Measurements from ENCODE around the gene TAB2. TPM values are rescaled to one million over a fixed set of nuclear protein-coding genes. Genes with fewer than 3 reads are reported as not detected.

Gene TAB2
- total and polyA plus RNA-seq, 2 donors (not counting 1 experiment from before 2014, with no cell fraction given) = 31.6 to 88.5 TPM

GRCh38 chr6:149277621-149278020 lies 39.9 kb upstream of the TAB2 start:
- Histone ChIP-seq H3K9me3 (ENCODE audit: control extremely low read depth in 1 of 3, control insufficient read depth in 2 of 3, insufficient read depth in 1 of 3, low read length in 2 of 3) (no peaks in the 10 kb centered on the region), H2AFZ (ENCODE audit: insufficient read depth, low read depth, low read length, poor library complexity, severe bottlenecking) (no peak overlapping the region), H4K20me1 (ENCODE audit: control insufficient read depth, insufficient read depth, low read length, poor library complexity, severe bottlenecking) (no peaks in the 10 kb centered on the region), H3K4me1 (ENCODE audit: control insufficient read depth in 2 of 2, insufficient read depth in 2 of 2, low read length in 2 of 2) (peaks cover 24 to 27% of the 10 kb centered on the region in 2 donors), H3K36me3 (replicated peaks in 1 of 2; ENCODE audit: control extremely low read depth in 1 of 2, control insufficient read depth in 1 of 2, extremely low read depth in 1 of 2, insufficient read depth in 2 of 2, low read length in 1 of 2) (no peaks in the 10 kb centered on the region), H3K4me3 (ENCODE audit: control extremely low read depth in 1 of 5, extremely low read depth in 1 of 5, insufficient read depth in 1 of 5, low read depth in 2 of 5, low read length in 4 of 5) (no peak overlapping the region), H3K4me2 (replicated peaks; ENCODE audit: low read depth, low read length, poor library complexity, severe bottlenecking) (no peak overlapping the region), H3K27me3 (replicated peaks in 1 of 4; ENCODE audit: control extremely low read depth in 1 of 4, control insufficient read depth in 3 of 4, insufficient read depth in 4 of 4, low read length in 3 of 4) (no peaks in the 10 kb centered on the region), H3K27ac (ENCODE audit: low read length in 2 of 2) (no peak overlapping the region), H3K9ac (ENCODE audit: low read length) (no peak overlapping the region), H3K79me2 (ENCODE audit: control insufficient read depth, insufficient read depth, low read length) (no peaks in the 10 kb centered on the region)
- Mint-ChIP-seq H3K9me3 (ENCODE audit: insufficient read depth) (no peaks in the 10 kb centered on the region), H3K4me1 (peaks cover 28% of the 10 kb centered on the region), H3K27me3 (no peaks in the 10 kb centered on the region), H3K4me3 (no peak overlapping the region), H3K27ac (no peak overlapping the region)
- TF ChIP-seq EZH2 (IDR thresholded peaks at IDR 0.05; ENCODE audit: borderline replicate concordance, insufficient read depth, low read depth, low read length, poor library complexity, severe bottlenecking) (no peak), CTCF (IDR thresholded peaks at IDR 0.05) (no peak)
- intact Hi-C loops (cut with micrococcal nuclease) = no loop called here
- ATAC-seq (ENCODE audit: low read depth) (no peak), DNase-seq (no peak)
- POLR2A ChIA-PET = interaction anchor here (1.0 kb wide), 1 partner anchor 19 kb away, joined by 3 read pairs; no protein-coding TSS in a partner anchor
- CTCF ChIA-PET = interaction anchor here (0.6 to 1.9 kb wide), 3 partner anchors 68 to 154 kb away, joined by 3 to 6 read pairs (median 4); no protein-coding TSS in a partner anchor

GRCh38 chr6:149278997-149279396 lies 38.5 kb upstream of the TAB2 start:
- ChIA-PET POLR2A (no interaction called here), CTCF (interaction anchor here (1.4 to 1.9 kb wide), 2 partner anchors 89 to 153 kb away, joined by 3 to 6 read pairs; no protein-coding TSS in a partner anchor)
- H3K27ac Mint-ChIP-seq = no peak overlapping the region

More at GRCh38 chr6:149278997-149279396, 38.5 kb upstream of the TAB2 start:
- no peaks in the 10 kb centered on the region for H3K27me3 ChIP-seq (replicated peaks in 1 of 4; ENCODE audit: control extremely low read depth in 1 of 4, control insufficient read depth in 3 of 4, insufficient read depth in 4 of 4, low read length in 3 of 4)
- H3K9ac ChIP-seq (ENCODE audit: low read length) = no peak overlapping the region
- no peak overlapping the region for H3K27ac ChIP-seq (ENCODE audit: low read length in 2 of 2)
- no peak for TF ChIP-seq EZH2 (IDR thresholded peaks at IDR 0.05; ENCODE audit: borderline replicate concordance, insufficient read depth, low read depth, low read length, poor library complexity, severe bottlenecking)
- no peak for TF ChIP-seq CTCF (IDR thresholded peaks at IDR 0.05)
- peaks cover 12 to 13% of the 10 kb centered on the region in 2 donors for H3K4me1 ChIP-seq (ENCODE audit: control insufficient read depth in 2 of 2, insufficient read depth in 2 of 2, low read length in 2 of 2)
- H3K36me3 ChIP-seq (replicated peaks in 1 of 2; ENCODE audit: control extremely low read depth in 1 of 2, control insufficient read depth in 1 of 2, extremely low read depth in 1 of 2, insufficient read depth in 2 of 2, low read length in 1 of 2) = no peaks in the 10 kb centered on the region
- no peak overlapping the region for H3K4me3 Mint-ChIP-seq
- H4K20me1 ChIP-seq (ENCODE audit: control insufficient read depth, insufficient read depth, low read length, poor library complexity, severe bottlenecking) = no peaks in the 10 kb centered on the region
- H2AFZ ChIP-seq (ENCODE audit: insufficient read depth, low read depth, low read length, poor library complexity, severe bottlenecking) = no peak overlapping the region
- no peak overlapping the region for H3K4me2 ChIP-seq (replicated peaks; ENCODE audit: low read depth, low read length, poor library complexity, severe bottlenecking)
- no peak overlapping the region for H3K4me3 ChIP-seq (ENCODE audit: control extremely low read depth in 1 of 5, extremely low read depth in 1 of 5, insufficient read depth in 1 of 5, low read depth in 2 of 5, low read length in 4 of 5)
- intact Hi-C loops (cut with micrococcal nuclease) = no loop called here
- WGBS (ENCODE audit: insufficient coverage) = 82% methylated on average over 1 of the region's 1 CpG
- H3K9me3 Mint-ChIP-seq (ENCODE audit: insufficient read depth) = no peaks in the 10 kb centered on the region
- H3K27me3 Mint-ChIP-seq = no peaks in the 10 kb centered on the region
- H3K79me2 ChIP-seq (ENCODE audit: control insufficient read depth, insufficient read depth, low read length) = no peaks in the 10 kb centered on the region
- ATAC-seq (ENCODE audit: low read depth) (no peak), DNase-seq (no peak)
- H3K9me3 ChIP-seq (ENCODE audit: control extremely low read depth in 1 of 3, control insufficient read depth in 2 of 3, insufficient read depth in 1 of 3, low read length in 2 of 3) = no peaks in the 10 kb centered on the region
- H3K4me1 Mint-ChIP-seq = peaks cover 14% of the 10 kb centered on the region
